K562 (cell line): ENCODE measurements around the gene SRBD1. TPM values are rescaled to one million over a fixed set of nuclear protein-coding genes. Genes with fewer than 3 reads are reported as not detected.

Source experiments
- ATAC-seq: fragments of 200-7000 bp; cut with Tn5 transposase; 3 replicates; pipeline ENCODE4 v1.9.1; 2020; ENCODE audit warnings: moderate library complexity
- BruUV-seq: library from RNA; stranded (reverse); fragments of 400-500 nt; replicated peaks from 2 replicates; lab custom pipeline; 2021; lab: Mats Ljungman, UMichigan
- CTCF ChIA-PET: fragments of 300-600 bp; formaldehyde crosslinking; extraction: SDS; loops from one replicate; lab custom pipeline; 2021; ENCODE audit warnings: low intra/inter-chr PET ratio; lab: Yijun Ruan, JAX
- POLR2A ChIA-PET: fragments of 300-600, 350-650 bp; sonication (Branson Sonifier 250); formaldehyde crosslinking; extraction: SDS; loops from one replicate; lab custom pipeline; 2021; ENCODE audit warnings: antibody characterized with exemption, inconsistent platforms; lab: Yijun Ruan, JAX
- DNase-seq, 4 experiments: peaks; one replicate each; pipeline versions ENCODE4 v3.0.0 to v3.0.0-alpha.2; 2011 to 2018; ENCODE audit warnings: low spot score in 3 of 4, mixed read lengths in 3 of 4; ENCODE audit errors: extremely low read depth in 1 of 4
- FAIRE-seq: peaks from 2 replicates; lab custom pipeline; 2011; peaks lifted over from hg19 to GRCh38; lab: Jason Lieb, UNC
- H2AFZ ChIP-seq: 2 replicates; pipeline ENCODE4 v1.6.0; 2011; ENCODE audit warnings: low read depth, low read length, control low read depth, inconsistent platforms
- H3K27ac ChIP-seq: fragments of 200-600 bp; 3 replicates; pipeline ENCODE4 v1.8.0; 2011; ENCODE audit warnings: low read depth, mild to moderate bottlenecking, control low read depth, inconsistent platforms, low read length, moderate library complexity, mixed read lengths; ENCODE audit errors: extremely low read depth
- H3K27me3 ChIP-seq, 2 experiments: fragments of 300-600 bp in 1 of 2; 2 replicates in 1 of 2; 3 replicates in 1 of 2; pipeline versions ENCODE4 v1.6.0 to v1.8.0; 2011; ENCODE audit warnings: inconsistent platforms in 2 of 2, low read length in 2 of 2, mild to moderate bottlenecking in 1 of 2, mixed read lengths in 1 of 2, moderate library complexity in 1 of 2; ENCODE audit not compliant: control insufficient read depth in 2 of 2, insufficient read depth in 2 of 2
- H3K36me3 ChIP-seq: fragments of 300-600 bp; 3 replicates; pipeline ENCODE4 v1.8.0; 2011; ENCODE audit warnings: mild to moderate bottlenecking, low read length, inconsistent platforms; ENCODE audit not compliant: control insufficient read depth, insufficient read depth
- H3K4me1 ChIP-seq, 2 experiments: fragments of 200-600 bp in 1 of 2; replicated peaks in 1 of 2; 2 replicates in 1 of 2; 3 replicates in 1 of 2; pipeline versions ENCODE4 v1.5.1 to v1.8.0; 2011; ENCODE audit warnings: inconsistent platforms in 2 of 2, low read length in 2 of 2, mild to moderate bottlenecking in 1 of 2, mixed read lengths in 1 of 2, moderate library complexity in 1 of 2; ENCODE audit not compliant: control insufficient read depth in 2 of 2, insufficient read depth in 2 of 2
- H3K4me2 ChIP-seq: 2 replicates; pipeline ENCODE4 v1.6.1; 2011; ENCODE audit warnings: low read length, control low read depth, inconsistent platforms, mixed read lengths; ENCODE audit not compliant: insufficient read depth
- H3K4me3 ChIP-seq: fragments of 200-600 bp; sonication (generic), shearing (Covaris generic); 2 replicates; pipeline ENCODE4 v1.5.1; 2016; ENCODE audit warnings: control low read depth, inconsistent platforms
- H3K79me2 ChIP-seq: fragments of 200-600 bp; 3 replicates; pipeline ENCODE4 v1.8.0; 2011; ENCODE audit warnings: low read length, inconsistent platforms; ENCODE audit not compliant: control insufficient read depth, insufficient read depth
- H3K9ac ChIP-seq, 2 experiments: 2 replicates each; pipeline versions ENCODE4 v1.6.0 to v1.6.1; 2011; ENCODE audit warnings: low read depth in 2 of 2, low read length in 2 of 2, control low read depth in 1 of 2, inconsistent platforms in 1 of 2, mild to moderate bottlenecking in 1 of 2, mixed read lengths in 1 of 2; ENCODE audit not compliant: insufficient read depth in 1 of 2
- H3K9me1 ChIP-seq: one replicate; pipeline ENCODE4 v1.6.0; 2011; ENCODE audit warnings: inconsistent platforms, mild to moderate bottlenecking, low read length, moderate library complexity; ENCODE audit not compliant: control insufficient read depth, insufficient read depth
- H3K9me3 ChIP-seq: replicated peaks from 2 replicates; pipeline ENCODE4 v1.5.1; 2011; ENCODE audit warnings: low read depth, low read length, inconsistent platforms; ENCODE audit not compliant: control insufficient read depth, insufficient read depth
- H4K20me1 ChIP-seq: replicated peaks from 2 replicates; pipeline ENCODE4 v1.6.1; 2011; ENCODE audit warnings: low read length, inconsistent platforms, mixed read lengths; ENCODE audit not compliant: control insufficient read depth, insufficient read depth
- BHLHE40 ChIP-seq: IDR thresholded peaks from 2 replicates; pipeline ENCODE4 v1.6.1; 2011; ENCODE audit warnings: low read length, improper control_type of control experiment
- FOXM1 ChIP-seq, 2 experiments: fragments of 450-650 bp in 1 of 2; sonication (generic) in 1 of 2; formaldehyde crosslinking in 1 of 2; IDR thresholded peaks; 2 replicates each; pipeline versions ENCODE4 v1.6.1 to v1.9.0; 2017 to 2022; ENCODE audit warnings: low read depth in 2 of 2, mild to moderate bottlenecking in 2 of 2, missing genetic modification reagents in 1 of 2, moderate library complexity in 1 of 2
- HBP1 ChIP-seq: fragments of 450-650 bp; formaldehyde crosslinking; IDR thresholded peaks from 2 replicates; pipeline ENCODE4 v1.4.0; 2022; ENCODE audit warnings: missing genetic modification characterization
- JUN ChIP-seq, 2 experiments: sonication (generic) in 1 of 2; formaldehyde crosslinking in 1 of 2; IDR thresholded peaks; 2 replicates each; pipeline versions ENCODE4 v1.6.1 to v1.8.0; 2012 to 2022; ENCODE audit warnings: borderline replicate concordance in 2 of 2, mild to moderate bottlenecking in 2 of 2, improper control_type of control experiment in 1 of 2, low read depth in 1 of 2, low read length in 1 of 2, missing genetic modification reagents in 1 of 2
- KDM1A ChIP-seq, 2 experiments: fragments of 450-650 bp; IDR thresholded peaks; 2 replicates each; pipeline ENCODE4 v1.6.1; 2016; ENCODE audit warnings: mild to moderate bottlenecking in 2 of 2
- MTA2 ChIP-seq: fragments of 450-650 bp; IDR thresholded peaks from 2 replicates; pipeline ENCODE4 v1.6.1; 2016; ENCODE audit warnings: low read depth
- NCOA4 ChIP-seq: fragments of 450-650 bp; IDR thresholded peaks from 2 replicates; pipeline ENCODE4 v1.6.1; 2018; ENCODE audit warnings: mild to moderate bottlenecking; ENCODE audit not compliant: partially characterized antibody
- RAD21 ChIP-seq, 2 experiments: fragments of 250-450 bp in 1 of 2; fragments of 450-650 bp in 1 of 2; sonication (Bioruptor Pico) in 1 of 2; formaldehyde crosslinking in 1 of 2; IDR thresholded peaks in 1 of 2; conservative IDR thresholded peaks in 1 of 2; 2 replicates each; pipeline versions ENCODE4 v1.4.0 to v1.8.0; 2020 to 2022; ENCODE audit warnings: mild to moderate bottlenecking in 2 of 2, moderate library complexity in 1 of 2
- RBM17 ChIP-seq: fragments of 200-400 bp; formaldehyde crosslinking; IDR thresholded peaks from 2 replicates; pipeline ENCODE4 v1.6.1; 2017; ENCODE audit warnings: low read depth, mild to moderate bottlenecking, low read length, borderline replicate concordance
- RFX7 ChIP-seq: fragments of 250-450 bp; sonication (Bioruptor Pico); IDR thresholded peaks from 2 replicates; pipeline ENCODE4 v1.5.1; 2021; ENCODE audit warnings: mild to moderate bottlenecking
- SP2 ChIP-seq: IDR thresholded peaks from 2 replicates; pipeline ENCODE4 v1.6.1; 2011; ENCODE audit warnings: mild to moderate bottlenecking, low read depth, low read length, moderate library complexity; ENCODE audit not compliant: poor library complexity, severe bottlenecking; ENCODE audit errors: extremely low read depth
- SREBF2 ChIP-seq: sonication (generic); formaldehyde crosslinking; IDR thresholded peaks from 2 replicates; pipeline ENCODE4 v1.4.0; 2020; ENCODE audit warnings: mild to moderate bottlenecking, missing genetic modification reagents
- TEAD1 ChIP-seq, 2 experiments: fragments of 450-650 bp in 1 of 2; sonication (generic) in 1 of 2; formaldehyde crosslinking; IDR thresholded peaks; 2 replicates each; pipeline versions ENCODE4 v1.4.0 to v1.8.0; 2020 to 2022; ENCODE audit warnings: mild to moderate bottlenecking in 2 of 2, missing genetic modification reagents in 1 of 2
- TSC22D4 ChIP-seq: fragments of 450-650 bp; IDR thresholded peaks from 2 replicates; pipeline ENCODE4 v1.6.1; 2016; ENCODE audit warnings: missing genetic modification characterization, missing biosample characterization, control low read depth
- ZBTB9 ChIP-seq: fragments of 450-650 bp; formaldehyde crosslinking; IDR thresholded peaks from 2 replicates; pipeline ENCODE4 v1.4.0; 2020; ENCODE audit warnings: mild to moderate bottlenecking, moderate library complexity
- ZNF133 ChIP-seq: fragments of 250-450 bp; sonication (Bioruptor Pico); IDR thresholded peaks from 2 replicates; pipeline ENCODE4 v1.4.0; 2020; ENCODE audit warnings: mild to moderate bottlenecking
- ZNF24 ChIP-seq: fragments of 450-650 bp; IDR thresholded peaks from 2 replicates; pipeline ENCODE4 v1.6.1; 2016
- ZNF696 ChIP-seq: fragments of 250-450 bp; sonication (Bioruptor Pico); conservative IDR thresholded peaks from 2 replicates; pipeline ENCODE4 v1.4.0; 2020; ENCODE audit warnings: mild to moderate bottlenecking, moderate library complexity
- ZNF699 ChIP-seq: fragments of 250-450 bp; sonication (Bioruptor Pico); IDR thresholded peaks from 2 replicates; pipeline ENCODE4 v1.8.0; 2021; ENCODE audit warnings: mild to moderate bottlenecking, moderate library complexity; ENCODE audit not compliant: insufficient replicate concordance
- WGBS: fragments of 100-300 bp; shearing (Covaris generic); methylation state at CpG from one replicate; pipeline ENCODE4 v1.1.6; 2016; ENCODE audit warnings: low coverage, mixed read lengths; ENCODE audit not compliant: insufficient coverage; ENCODE audit errors: missing lambda C conversion rate; 5-methylcytosine and 5-hydroxymethylcytosine counted together
- in situ Hi-C: fragments of 300-500 bp; cut with MboI; formaldehyde crosslinking; loops from 4 replicates; pipeline ENCODE4 v1.15.0; 2018; ENCODE audit warnings: inconsistent platforms, mixed read lengths
- intact Hi-C: fragments of 100-400 bp; cut with micrococcal nuclease; formaldehyde crosslinking; loops from 2 replicates; pipeline ENCODE4 v1.14.2; 2022
- polyA plus RNA-seq, 8 experiments: library from polyadenylated mRNA; depleted of rRNA in 4 of 8; stranded (reverse) in 5 of 8; unstranded in 3 of 8; fragments of >200 nt; fragmentation: Nextera tagmentation in 2 of 8; fragmentation: Illumina TruSeq in 1 of 8; extraction: Ambion mirVana in 2 of 8; extraction: Trizol in 1 of 8; gene quantifications; 2 replicates each; pipeline versions ENCODE4 v1.2.1 to v1.2.3, GENCODE V29; 2011 to 2014; ENCODE audit warnings: inconsistent platforms in 1 of 8, missing spikeins in 1 of 8
- total RNA-seq, 7 experiments: library from RNA; depleted of rRNA in 6 of 7; stranded (reverse); fragments of >200 nt in 6 of 7; fragmentation: Illumina TruSeq in 2 of 7; extraction: Trizol in 2 of 7; gene quantifications; 2 replicates each; pipeline versions ENCODE4 v1.2.1 to v1.2.3, GENCODE V29; 2011 to 2021; ENCODE audit warnings: low replicate concordance in 1 of 7

The SRBD1 gene
- total and polyA plus RNA-seq, 9 of the 15 experiments (the other 6 are each of a cell fraction or from before 2014, with no cell fraction given), result 6.9 to 23.2 (median 14.7) TPM

- TF ChIP-seq HBP1 (CRISPR knock-in tag) (no peak), ZNF133 (no peak), ZNF24 (no peak), ZNF696 (CRISPR knock-in tag) (no peak), SP2 (no peak), JUN (IDR thresholded peaks at IDR 0.05; ENCODE audit: borderline replicate concordance, low read depth, low read length) (no peak), JUN (CRISPR knock-in tag; IDR thresholded peaks at IDR 0.05; ENCODE audit: borderline replicate concordance) (no peak), FOXM1 (IDR thresholded peaks at IDR 0.05; ENCODE audit: low read depth) (no peak), FOXM1 (CRISPR knock-in tag; IDR thresholded peaks at IDR 0.05; ENCODE audit: low read depth) (no peak), MTA2 (no peak)
These were observed 12.5 kb downstream of the SRBD1 start (continued) for GRCh38 chr2:45598545-45598944.

GRCh38 chr2:45596761-45597160 is 14.3 kb downstream of the SRBD1 start:
- in situ Hi-C loops (no loop called here), intact Hi-C loops (no loop called here)
- Histone ChIP-seq H3K4me3 (no peak overlapping the region), H4K20me1 (no peaks in the 10 kb centered on the region), H3K27ac (no peak overlapping the region), H3K27me3 (no peaks in the 10 kb centered on the region), H3K9me3 (no peaks in the 10 kb centered on the region), H3K9ac (no peak overlapping the region), H3K9me1 (no peaks in the 10 kb centered on the region), H3K36me3 (peaks cover 88% of the 10 kb centered on the region), H3K79me2 (peaks cover 31% of the 10 kb centered on the region; the same call in 2 of the 3 replicates), H3K4me1 (peaks cover 0 to 2% of the 10 kb centered on the region in 2 experiments; a peak in 1 of 5 replicates), H2AFZ (no peak overlapping the region), H3K4me2 (no peak overlapping the region)
- ChIA-PET CTCF (no interaction called here), POLR2A (interaction anchor here (2.4 kb wide), 1 partner anchor 11 kb away, joined by 10 read pairs; no protein-coding TSS in a partner anchor)
- ATAC-seq (no peak), FAIRE-seq (no peak), DNase-seq (no peak)
- WGBS, result 82% methylated on average over 1 of the region's 1 CpG
- no TSS peak for BruUV-seq
- TF ChIP-seq SREBF2 (CRISPR knock-in tag) (no peak), TEAD1 (CRISPR knock-in tag; IDR thresholded peaks at IDR 0.05) (no peak), BHLHE40 (no peak), ZBTB9 (CRISPR knock-in tag) (no peak), ZNF699 (CRISPR knock-in tag) (no peak), RBM17 (no peak), TSC22D4 (no peak), KDM1A (IDR thresholded peaks at IDR 0.05) (no peak), NCOA4 (no peak), RAD21 (CRISPR knock-in tag; conservative IDR thresholded peaks at IDR 0.05 in 1 of 2, IDR thresholded peaks at IDR 0.05 in 1 of 2) (no peak), RFX7 (no peak)
